HEK293 (cell line): ENCODE data around the gene VPS4A.

Source experiments
- HOXC10 ChIP-seq: sonication (generic); formaldehyde crosslinking; IDR thresholded peaks from 2 replicates; pipeline ENCODE4 v1.8.1; 2023; ENCODE audit warnings: mild to moderate bottlenecking, missing genetic modification reagents
- KLF7 ChIP-seq: fragments of 450-650 bp; formaldehyde crosslinking; IDR thresholded peaks from 2 replicates; pipeline ENCODE4 v1.5.1; 2016; ENCODE audit warnings: missing biosample characterization, missing genetic modification characterization, borderline replicate concordance
- KLF8 ChIP-seq: fragments of 450-650 bp; formaldehyde crosslinking; IDR thresholded peaks from 2 replicates; pipeline ENCODE4 v1.5.1; 2016; ENCODE audit warnings: missing biosample characterization, missing genetic modification characterization
- SCRT2 ChIP-seq: fragments of 450-650 bp; formaldehyde crosslinking; IDR thresholded peaks from 2 replicates; pipeline ENCODE4 v1.5.1; 2016; ENCODE audit warnings: missing biosample characterization, missing genetic modification characterization
- SETDB1 ChIP-seq: IDR thresholded peaks from one replicate; pipeline ENCODE4 v1.6.1; 2017; ENCODE audit warnings: mild to moderate bottlenecking, low read length, moderate library complexity, mixed read lengths; ENCODE audit not compliant: insufficient read length
- ZBTB17 ChIP-seq: fragments of 450-650 bp; formaldehyde crosslinking; IDR thresholded peaks from 2 replicates; pipeline ENCODE4 v1.5.1; 2016; ENCODE audit warnings: missing biosample characterization, missing genetic modification characterization
- ZBTB48 ChIP-seq: fragments of 450-650 bp; formaldehyde crosslinking; IDR thresholded peaks from 2 replicates; pipeline ENCODE4 v1.5.1; 2016; ENCODE audit warnings: missing biosample characterization, missing genetic modification characterization
- ZBTB7A ChIP-seq: fragments of 450-650 bp; formaldehyde crosslinking; IDR thresholded peaks from 2 replicates; pipeline ENCODE4 v1.5.1; 2016; ENCODE audit warnings: low read depth, missing biosample characterization, missing genetic modification characterization
- ZNF223 ChIP-seq: fragments of 450-650 bp; formaldehyde crosslinking; IDR thresholded peaks from 2 replicates; pipeline ENCODE4 v1.5.1; 2016; ENCODE audit warnings: missing biosample characterization, missing genetic modification characterization
- ZNF335 ChIP-seq: fragments of 450-650 bp; formaldehyde crosslinking; conservative IDR thresholded peaks from 2 replicates; pipeline ENCODE4 v1.5.1; 2016; ENCODE audit warnings: missing biosample characterization, missing genetic modification characterization
- ZNF423 ChIP-seq: fragments of 450-650 bp; formaldehyde crosslinking; IDR thresholded peaks from 2 replicates; pipeline ENCODE4 v1.5.1; 2016; ENCODE audit warnings: missing biosample characterization, missing genetic modification characterization
- ZNF501 ChIP-seq: fragments of 450-650 bp; formaldehyde crosslinking; IDR thresholded peaks from 2 replicates; pipeline ENCODE4 v1.5.1; 2016; ENCODE audit warnings: missing biosample characterization, missing genetic modification characterization
- ZNF548 ChIP-seq: fragments of 450-650 bp; formaldehyde crosslinking; IDR thresholded peaks from 2 replicates; pipeline ENCODE4 v1.5.1; 2016; ENCODE audit warnings: missing biosample characterization, missing genetic modification characterization
- ZNF621 ChIP-seq: fragments of 450-650 bp; formaldehyde crosslinking; IDR thresholded peaks from 2 replicates; pipeline ENCODE4 v1.5.1; 2017; ENCODE audit warnings: missing biosample characterization, missing genetic modification characterization
- ZNF629 ChIP-seq: fragments of 450-650 bp; formaldehyde crosslinking; IDR thresholded peaks from 2 replicates; pipeline ENCODE4 v1.5.1; 2017; ENCODE audit warnings: missing biosample characterization, missing genetic modification characterization
- ZNF670 ChIP-seq: fragments of 450-650 bp; formaldehyde crosslinking; IDR thresholded peaks from 2 replicates; pipeline ENCODE4 v1.5.1; 2016; ENCODE audit warnings: missing biosample characterization, missing genetic modification characterization, low read depth
- ZNF707 ChIP-seq: fragments of 450-650 bp; formaldehyde crosslinking; IDR thresholded peaks from 2 replicates; pipeline ENCODE4 v1.5.1; 2016; ENCODE audit warnings: missing biosample characterization, missing genetic modification characterization
- ZNF768 ChIP-seq: fragments of 450-650 bp; formaldehyde crosslinking; IDR thresholded peaks from 2 replicates; pipeline ENCODE4 v1.5.1; 2018; ENCODE audit warnings: missing biosample characterization, mild to moderate bottlenecking, missing genetic modification characterization
- ZNF777 ChIP-seq: fragments of 450-650 bp; formaldehyde crosslinking; IDR thresholded peaks from 2 replicates; pipeline ENCODE4 v1.5.1; 2017; ENCODE audit warnings: missing biosample characterization, missing genetic modification characterization, borderline replicate concordance
- ZNF785 ChIP-seq: fragments of 450-650 bp; formaldehyde crosslinking; IDR thresholded peaks from 2 replicates; pipeline ENCODE4 v1.5.1; 2016; ENCODE audit warnings: missing biosample characterization, missing genetic modification characterization
- ZNF791 ChIP-seq: fragments of 450-650 bp; formaldehyde crosslinking; IDR thresholded peaks from 2 replicates; pipeline ENCODE4 v1.5.1; 2016; ENCODE audit warnings: missing biosample characterization, missing genetic modification characterization
- ZNF792 ChIP-seq: fragments of 450-650 bp; formaldehyde crosslinking; IDR thresholded peaks from 2 replicates; pipeline ENCODE4 v1.5.1; 2016; ENCODE audit warnings: missing biosample characterization, missing genetic modification characterization
- ZSCAN16 ChIP-seq: fragments of 450-650 bp; formaldehyde crosslinking; IDR thresholded peaks from 2 replicates; pipeline ENCODE4 v1.5.1; 2016; ENCODE audit warnings: missing biosample characterization, missing genetic modification characterization
- ZSCAN23 ChIP-seq: fragments of 450-650 bp; formaldehyde crosslinking; IDR thresholded peaks from 2 replicates; pipeline ENCODE4 v1.5.1; 2016; ENCODE audit warnings: missing biosample characterization, missing genetic modification characterization
- TF ChIP-seq, protein P1 (sequence below): fragments of 450-650 bp; formaldehyde crosslinking; IDR thresholded peaks from 2 replicates; pipeline ENCODE4 v1.5.1; 2017; ENCODE audit warnings: missing biosample characterization, missing genetic modification characterization
- TF ChIP-seq, protein P2 (sequence below): fragments of 450-650 bp; formaldehyde crosslinking; IDR thresholded peaks from 2 replicates; pipeline ENCODE4 v1.5.1; 2016; ENCODE audit warnings: missing biosample characterization, missing genetic modification characterization
- TF ChIP-seq, protein P3 (sequence below): fragments of 450-650 bp; formaldehyde crosslinking; IDR thresholded peaks from 2 replicates; pipeline ENCODE4 v1.5.1; 2016; ENCODE audit warnings: missing biosample characterization, missing genetic modification characterization
- TF ChIP-seq, protein P4 (sequence below): fragments of 450-650 bp; formaldehyde crosslinking; IDR thresholded peaks from 2 replicates; pipeline ENCODE4 v1.5.1; 2016; ENCODE audit warnings: missing biosample characterization, missing genetic modification characterization
- TF ChIP-seq, protein P5 (sequence below): fragments of 450-650 bp; formaldehyde crosslinking; IDR thresholded peaks from 2 replicates; pipeline ENCODE4 v1.5.1; 2016; ENCODE audit warnings: missing biosample characterization, missing genetic modification characterization
- TF ChIP-seq, protein P6 (sequence below): fragments of 450-650 bp; IDR thresholded peaks from 2 replicates; pipeline ENCODE4 v1.5.1; 2018; ENCODE audit warnings: missing biosample characterization, mild to moderate bottlenecking, missing genetic modification characterization

The VPS4A gene

DNA sequence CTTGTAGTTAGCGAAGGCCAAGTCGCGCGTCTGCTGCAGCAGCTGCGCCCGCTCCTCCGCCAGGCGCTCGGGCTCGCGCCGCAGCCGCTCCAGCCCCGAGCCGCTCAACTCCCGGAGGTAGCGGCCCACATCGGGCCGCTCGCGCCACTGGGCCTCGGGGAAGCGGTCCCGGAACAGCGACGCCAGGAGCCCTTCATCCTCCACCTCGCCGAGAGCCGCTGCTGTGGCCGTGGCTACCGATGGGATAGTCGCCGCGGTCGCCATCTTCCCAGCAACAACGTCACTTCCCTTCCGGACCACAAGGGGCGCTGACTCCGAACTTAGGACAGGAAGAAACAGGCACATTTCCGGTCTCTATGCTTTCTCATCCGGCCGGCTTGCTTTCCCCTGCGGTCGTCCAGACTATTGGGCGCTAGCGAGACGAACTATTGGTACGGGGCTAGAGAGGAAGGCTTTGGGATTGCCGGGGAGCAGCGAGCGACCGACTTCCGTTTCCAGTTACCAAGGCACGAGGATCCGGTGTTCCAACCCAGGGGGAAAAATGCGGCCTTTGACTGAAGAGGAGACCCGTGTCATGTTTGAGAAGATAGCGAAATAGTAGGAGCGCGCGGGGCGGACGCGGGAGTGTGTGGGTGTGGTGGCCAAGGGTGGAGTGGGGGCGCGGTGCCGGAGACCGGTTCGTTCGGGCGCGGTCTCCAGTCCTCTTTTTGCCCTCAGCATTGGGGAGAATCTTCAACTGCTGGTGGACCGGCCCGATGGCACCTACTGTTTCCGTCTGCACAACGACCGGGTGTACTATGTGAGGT is 28.3 kb downstream of the VPS4A start, which contains the start of the genes COG8 and NIP7 (continued):
- TF ChIP-seq ZBTB7A (tag by site-specific recombination), result no peak
- no peak for TF ChIP-seq ZNF621 (tag by site-specific recombination)
- no peak for TF ChIP-seq ZNF423
- 0 out of 2 replicates have a peak, but pooled peaks have one; percentile 36 for TF ChIP-seq KLF7 (tag by site-specific recombination)
- TF ChIP-seq ZSCAN23 (tag by site-specific recombination), result no peak
- TF ChIP-seq, protein P1, sequence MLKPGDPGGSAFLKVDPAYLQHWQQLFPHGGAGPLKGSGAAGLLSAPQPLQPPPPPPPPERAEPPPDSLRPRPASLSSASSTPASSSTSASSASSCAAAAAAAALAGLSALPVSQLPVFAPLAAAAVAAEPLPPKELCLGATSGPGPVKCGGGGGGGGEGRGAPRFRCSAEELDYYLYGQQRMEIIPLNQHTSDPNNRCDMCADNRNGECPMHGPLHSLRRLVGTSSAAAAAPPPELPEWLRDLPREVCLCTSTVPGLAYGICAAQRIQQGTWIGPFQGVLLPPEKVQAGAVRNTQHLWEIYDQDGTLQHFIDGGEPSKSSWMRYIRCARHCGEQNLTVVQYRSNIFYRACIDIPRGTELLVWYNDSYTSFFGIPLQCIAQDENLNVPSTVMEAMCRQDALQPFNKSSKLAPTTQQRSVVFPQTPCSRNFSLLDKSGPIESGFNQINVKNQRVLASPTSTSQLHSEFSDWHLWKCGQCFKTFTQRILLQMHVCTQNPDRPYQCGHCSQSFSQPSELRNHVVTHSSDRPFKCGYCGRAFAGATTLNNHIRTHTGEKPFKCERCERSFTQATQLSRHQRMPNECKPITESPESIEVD (tag by site-specific recombination), result no peak
- TF ChIP-seq KLF8 (tag by site-specific recombination), result peak; percentile 73
- no peak for TF ChIP-seq ZBTB48 (tag by site-specific recombination)
- TF ChIP-seq ZNF670 (tag by site-specific recombination), result no peak
- peak; percentile 95 for TF ChIP-seq ZBTB17
- TF ChIP-seq, protein P2, sequence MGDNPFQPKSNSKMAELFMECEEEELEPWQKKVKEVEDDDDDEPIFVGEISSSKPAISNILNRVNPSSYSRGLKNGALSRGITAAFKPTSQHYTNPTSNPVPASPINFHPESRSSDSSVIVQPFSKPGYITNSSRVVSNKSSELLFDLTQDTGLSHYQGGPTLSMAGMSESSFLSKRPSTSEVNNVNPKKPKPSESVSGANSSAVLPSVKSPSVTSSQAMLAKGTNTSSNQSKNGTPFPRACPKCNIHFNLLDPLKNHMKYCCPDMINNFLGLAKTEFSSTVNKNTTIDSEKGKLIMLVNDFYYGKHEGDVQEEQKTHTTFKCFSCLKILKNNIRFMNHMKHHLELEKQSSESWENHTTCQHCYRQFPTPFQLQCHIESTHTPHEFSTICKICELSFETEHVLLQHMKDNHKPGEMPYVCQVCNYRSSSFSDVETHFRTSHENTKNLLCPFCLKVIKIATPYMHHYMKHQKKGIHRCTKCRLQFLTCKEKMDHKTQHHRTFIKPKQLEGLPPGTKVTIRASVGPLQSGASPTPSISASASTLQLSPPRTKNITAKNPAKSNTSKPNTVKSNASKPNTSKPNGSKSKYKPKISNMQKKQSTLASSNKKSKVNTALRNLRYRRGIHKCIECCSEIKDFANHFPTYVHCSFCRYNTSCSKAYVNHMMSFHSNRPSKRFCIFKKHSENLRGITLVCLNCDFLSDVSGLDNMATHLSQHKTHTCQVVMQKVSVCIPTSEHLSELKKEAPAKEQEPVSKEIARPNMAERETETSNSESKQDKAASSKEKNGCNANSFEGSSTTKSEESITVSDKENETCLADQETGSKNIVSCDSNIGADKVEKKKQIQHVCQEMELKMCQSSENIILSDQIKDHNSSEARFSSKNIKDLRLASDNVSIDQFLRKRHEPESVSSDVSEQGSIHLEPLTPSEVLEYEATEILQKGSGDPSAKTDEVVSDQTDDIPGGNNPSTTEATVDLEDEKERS, result no peak
- 0 out of 2 replicates have a peak, but pooled peaks have one; percentile 42 for TF ChIP-seq ZNF223 (tag by site-specific recombination)
- 0 out of 2 replicates have a peak, but pooled peaks have one; percentile 26 for TF ChIP-seq ZSCAN16 (tag by site-specific recombination)
- no peak for TF ChIP-seq ZNF548 (tag by site-specific recombination)
- no peak for TF ChIP-seq ZNF777 (tag by site-specific recombination)
- TF ChIP-seq, protein P3, sequence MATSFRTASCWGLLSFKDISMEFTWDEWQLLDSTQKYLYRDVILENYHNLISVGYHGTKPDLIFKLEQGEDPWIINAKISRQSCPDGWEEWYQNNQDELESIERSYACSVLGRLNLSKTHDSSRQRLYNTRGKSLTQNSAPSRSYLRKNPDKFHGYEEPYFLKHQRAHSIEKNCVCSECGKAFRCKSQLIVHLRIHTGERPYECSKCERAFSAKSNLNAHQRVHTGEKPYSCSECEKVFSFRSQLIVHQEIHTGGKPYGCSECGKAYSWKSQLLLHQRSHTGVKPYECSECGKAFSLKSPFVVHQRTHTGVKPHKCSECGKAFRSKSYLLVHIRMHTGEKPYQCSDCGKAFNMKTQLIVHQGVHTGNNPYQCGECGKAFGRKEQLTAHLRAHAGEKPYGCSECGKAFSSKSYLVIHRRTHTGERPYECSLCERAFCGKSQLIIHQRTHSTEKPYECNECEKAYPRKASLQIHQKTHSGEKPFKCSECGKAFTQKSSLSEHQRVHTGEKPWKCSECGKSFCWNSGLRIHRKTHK (tag by site-specific recombination), result no peak
- TF ChIP-seq, protein P4, sequence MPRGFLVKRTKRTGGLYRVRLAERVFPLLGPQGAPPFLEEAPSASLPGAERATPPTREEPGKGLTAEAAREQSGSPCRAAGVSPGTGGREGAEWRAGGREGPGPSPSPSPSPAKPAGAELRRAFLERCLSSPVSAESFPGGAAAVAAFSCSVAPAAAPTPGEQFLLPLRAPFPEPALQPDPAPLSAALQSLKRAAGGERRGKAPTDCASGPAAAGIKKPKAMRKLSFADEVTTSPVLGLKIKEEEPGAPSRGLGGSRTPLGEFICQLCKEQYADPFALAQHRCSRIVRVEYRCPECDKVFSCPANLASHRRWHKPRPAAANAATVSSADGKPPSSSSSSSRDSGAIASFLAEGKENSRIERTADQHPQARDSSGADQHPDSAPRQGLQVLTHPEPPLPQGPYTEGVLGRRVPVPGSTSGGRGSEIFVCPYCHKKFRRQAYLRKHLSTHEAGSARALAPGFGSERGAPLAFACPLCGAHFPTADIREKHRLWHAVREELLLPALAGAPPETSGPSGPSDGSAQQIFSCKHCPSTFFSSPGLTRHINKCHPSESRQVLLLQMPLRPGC (tag by site-specific recombination), result 0 out of 2 replicates have a peak, but pooled peaks have one; percentile 22
- no peak for TF ChIP-seq ZNF768 (tag by site-specific recombination)
- no peak for TF ChIP-seq ZNF707 (tag by site-specific recombination)
- TF ChIP-seq ZNF335 (tag by site-specific recombination), result peak; percentile 96
- TF ChIP-seq ZNF791 (tag by site-specific recombination), result no peak
- no peak for TF ChIP-seq HOXC10 (CRISPR knock-in tag)
- no peak for TF ChIP-seq ZNF501 (tag by site-specific recombination)
- peak; percentile 87 for TF ChIP-seq ZNF629 (tag by site-specific recombination)
- no peak for TF ChIP-seq ZNF792
- TF ChIP-seq, protein P5, sequence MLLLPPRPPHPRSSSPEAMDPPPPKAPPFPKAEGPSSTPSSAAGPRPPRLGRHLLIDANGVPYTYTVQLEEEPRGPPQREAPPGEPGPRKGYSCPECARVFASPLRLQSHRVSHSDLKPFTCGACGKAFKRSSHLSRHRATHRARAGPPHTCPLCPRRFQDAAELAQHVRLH (tag by site-specific recombination), result peak; percentile 93
- no peak for TF ChIP-seq SCRT2 (tag by site-specific recombination)
- TF ChIP-seq ZNF785 (tag by site-specific recombination), result no peak
- TF ChIP-seq, protein P6, sequence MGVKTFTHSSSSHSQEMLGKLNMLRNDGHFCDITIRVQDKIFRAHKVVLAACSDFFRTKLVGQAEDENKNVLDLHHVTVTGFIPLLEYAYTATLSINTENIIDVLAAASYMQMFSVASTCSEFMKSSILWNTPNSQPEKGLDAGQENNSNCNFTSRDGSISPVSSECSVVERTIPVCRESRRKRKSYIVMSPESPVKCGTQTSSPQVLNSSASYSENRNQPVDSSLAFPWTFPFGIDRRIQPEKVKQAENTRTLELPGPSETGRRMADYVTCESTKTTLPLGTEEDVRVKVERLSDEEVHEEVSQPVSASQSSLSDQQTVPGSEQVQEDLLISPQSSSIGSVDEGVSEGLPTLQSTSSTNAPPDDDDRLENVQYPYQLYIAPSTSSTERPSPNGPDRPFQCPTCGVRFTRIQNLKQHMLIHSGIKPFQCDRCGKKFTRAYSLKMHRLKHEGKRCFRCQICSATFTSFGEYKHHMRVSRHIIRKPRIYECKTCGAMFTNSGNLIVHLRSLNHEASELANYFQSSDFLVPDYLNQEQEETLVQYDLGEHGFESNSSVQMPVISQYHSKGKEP (tag by site-specific recombination), result no peak
- peak; percentile 33 for TF ChIP-seq SETDB1
